Type B pancreatic cell (in vitro differentiated cells): Measurements from ENCODE around the gene HDAC9. TPM values are rescaled to one million over a fixed set of nuclear protein-coding genes. Genes with fewer than 3 reads are reported as not detected.

ENCODE experiments used
- DNase-seq: peaks from one replicate; pipeline ENCODE4 v3.0.0; 2021; ENCODE audit warnings: mixed read lengths; ENCODE audit not compliant: unreplicated experiment; ENCODE audit errors: extremely low spot score
- H3K27ac Mint-ChIP-seq: 2 replicates; pipeline ENCODE4 v1.8.0; 2021; ENCODE audit warnings: mild to moderate bottlenecking, mixed read lengths
- H3K27me3 Mint-ChIP-seq: 2 replicates; pipeline ENCODE4 v1.8.0; 2021; ENCODE audit warnings: mixed read lengths
- H3K36me3 Mint-ChIP-seq: 2 replicates; pipeline ENCODE4 v1.8.0; 2021; ENCODE audit warnings: mixed read lengths
- H3K4me1 Mint-ChIP-seq: one replicate; pipeline ENCODE4 v1.8.0; 2021; ENCODE audit warnings: mixed read lengths; ENCODE audit not compliant: unreplicated experiment
- H3K4me3 Mint-ChIP-seq: 2 replicates; pipeline ENCODE4 v1.8.0; 2021; ENCODE audit warnings: mild to moderate bottlenecking, mixed read lengths
- H3K9me3 Mint-ChIP-seq: 2 replicates; pipeline ENCODE4 v1.8.0; 2021; ENCODE audit warnings: mixed read lengths
- CTCF ChIP-seq: fragments of 200-600 bp; sonication (generic); conservative IDR thresholded peaks from 2 replicates; pipeline ENCODE4 v1.5.0; 2021; ENCODE audit warnings: antibody characterized with exemption, mild to moderate bottlenecking
- total RNA-seq: library from RNA; stranded (reverse); gene quantifications from 2 replicates; pipeline ENCODE4 v1.2.1, GENCODE V29; 2021; ENCODE audit warnings: low replicate concordance

Gene HDAC9
- total RNA-seq, 1 donor from 2014 or later, result 6.8 TPM

- no peak overlapping the region for H3K4me3 Mint-ChIP-seq
- H3K9me3 Mint-ChIP-seq, result no peaks in the 10 kb centered on the region
- no peak for DNase-seq
- no peak for TF ChIP-seq CTCF
- H3K4me1 Mint-ChIP-seq, result no peaks in the 10 kb centered on the region
- no peaks in the 10 kb centered on the region for H3K36me3 Mint-ChIP-seq
- no peaks in the 10 kb centered on the region for H3K27me3 Mint-ChIP-seq
- H3K27ac Mint-ChIP-seq, result no peak overlapping the region
These were observed 23.0 kb downstream of the HDAC9 start for GRCh38 chr7:18518555-18518954.

- Mint-ChIP-seq H3K4me1 (no peaks in the 10 kb centered on the region), H3K4me3 (no peak overlapping the region), H3K27me3 (no peaks in the 10 kb centered on the region), H3K9me3 (no peaks in the 10 kb centered on the region), H3K27ac (no peak overlapping the region), H3K36me3 (no peaks in the 10 kb centered on the region)
- DNase-seq, result no peak
- TF ChIP-seq CTCF, result no peak
These were observed 25.1 kb downstream of the HDAC9 start for GRCh38 chr7:18520450-18521235.

- Mint-ChIP-seq H3K27ac (no peak overlapping the region), H3K9me3 (no peaks in the 10 kb centered on the region), H3K27me3 (no peaks in the 10 kb centered on the region), H3K4me3 (no peak overlapping the region), H3K4me1 (no peaks in the 10 kb centered on the region), H3K36me3 (no peaks in the 10 kb centered on the region)
- DNase-seq, result no peak
- no peak for TF ChIP-seq CTCF
These were observed 25.7 kb downstream of the HDAC9 start for GRCh38 chr7:18521236-18521589.

DNA sequence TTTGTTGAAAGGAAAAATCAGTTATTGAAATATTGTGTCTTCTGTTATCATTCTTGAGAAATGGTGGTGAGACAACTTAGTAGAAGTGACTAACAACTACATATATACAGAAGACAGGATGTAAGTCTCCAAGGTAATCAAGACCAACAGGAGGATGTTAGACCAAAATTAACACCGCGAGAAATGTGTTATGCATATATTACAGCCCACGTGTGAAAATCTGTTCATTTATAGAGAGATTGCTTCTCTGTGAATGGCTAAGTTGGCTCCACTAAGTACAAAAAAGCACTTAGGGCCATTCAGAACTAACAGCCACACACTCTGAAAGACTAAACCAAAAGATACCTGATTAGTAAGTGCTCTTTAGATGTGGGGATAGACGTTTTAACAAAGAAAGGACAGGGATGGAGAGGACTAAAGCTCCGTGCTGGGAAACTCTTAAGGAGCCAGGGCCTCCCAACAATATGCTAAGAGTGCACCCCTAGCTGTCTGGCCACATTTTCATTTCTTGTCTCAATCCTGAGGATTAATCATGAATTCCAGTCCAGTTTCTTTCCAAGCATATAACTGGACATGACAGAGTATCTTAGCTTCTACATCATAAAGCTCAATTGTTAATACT, 26.5 kb downstream of the HDAC9 start:
- Mint-ChIP-seq H3K36me3 (no peaks in the 10 kb centered on the region), H3K27ac (no peak overlapping the region), H3K27me3 (no peaks in the 10 kb centered on the region), H3K4me1 (peaks cover 5% of the 10 kb centered on the region), H3K9me3 (no peaks in the 10 kb centered on the region), H3K4me3 (no peak overlapping the region)
- no peak for TF ChIP-seq CTCF
- DNase-seq, result no peak

- H3K27me3 Mint-ChIP-seq, result no peaks in the 10 kb centered on the region
- H3K9me3 Mint-ChIP-seq, result no peaks in the 10 kb centered on the region
- no peak for TF ChIP-seq CTCF
- DNase-seq, result no peak
- no peak overlapping the region for H3K27ac Mint-ChIP-seq
- no peak overlapping the region for H3K4me3 Mint-ChIP-seq
- peaks cover 5% of the 10 kb centered on the region for H3K4me1 Mint-ChIP-seq
- no peaks in the 10 kb centered on the region for H3K36me3 Mint-ChIP-seq
These were observed 28.7 kb downstream of the HDAC9 start for GRCh38 chr7:18524248-18524647.
